ENCODE data around the gene LSAMP.

LSAMP gene

GRCh38 chr3:116046350-116046749, 398.9 kb downstream of the LSAMP start:
- DNase-seq = no peak

DNA sequence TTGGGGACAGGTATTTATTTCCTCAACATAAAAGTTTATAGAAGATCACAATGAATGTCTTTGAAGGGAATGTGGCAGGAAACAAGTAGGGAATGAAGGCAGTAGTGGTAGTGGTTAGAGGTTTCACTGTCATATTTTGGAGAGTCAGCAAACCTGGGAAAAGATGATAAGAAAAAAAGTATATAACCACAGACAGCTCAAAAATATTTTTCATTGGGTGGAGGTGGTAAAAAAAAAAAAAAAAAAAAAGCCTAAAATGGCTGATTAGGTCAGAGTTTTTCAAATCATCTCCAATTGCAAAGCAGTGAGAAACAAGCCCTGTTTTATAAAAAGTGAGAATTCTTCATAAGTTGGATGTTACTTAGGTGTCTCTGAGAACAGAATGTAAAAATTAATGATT, 400.0 kb downstream of the LSAMP start:
- no peak for DNase-seq

- no peak for DNase-seq
Observed at GRCh38 chr3:116040152-116040551, 405.1 kb downstream of the LSAMP start.

DNA sequence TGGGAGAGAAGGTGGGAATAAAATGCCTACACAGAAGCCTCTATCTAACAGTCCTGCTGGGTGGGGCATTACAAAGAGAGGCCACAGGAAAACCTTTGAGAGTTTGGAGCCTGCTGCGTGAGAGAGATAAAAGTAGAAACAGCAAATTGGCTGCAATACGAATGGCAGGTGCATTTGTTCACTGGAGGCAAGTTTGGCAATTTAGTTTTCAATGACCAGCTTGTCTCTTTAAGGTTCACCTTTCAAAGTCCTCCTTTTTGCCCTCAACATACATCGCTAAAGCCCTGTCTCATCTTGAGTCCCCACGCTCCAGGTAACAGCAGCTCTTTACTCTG, 405.7 kb downstream of the LSAMP start:
- no peak for DNase-seq

- DNase-seq = no peak
Observed at GRCh38 chr3:116038968-116039650, 406.2 kb downstream of the LSAMP start.

GRCh38 chr3:116037954-116038911, 407.1 kb downstream of the LSAMP start:
- no peak for DNase-seq

GRCh38 chr3:116035429-116035828, 409.9 kb downstream of the LSAMP start:
- no peak for DNase-seq

DNA sequence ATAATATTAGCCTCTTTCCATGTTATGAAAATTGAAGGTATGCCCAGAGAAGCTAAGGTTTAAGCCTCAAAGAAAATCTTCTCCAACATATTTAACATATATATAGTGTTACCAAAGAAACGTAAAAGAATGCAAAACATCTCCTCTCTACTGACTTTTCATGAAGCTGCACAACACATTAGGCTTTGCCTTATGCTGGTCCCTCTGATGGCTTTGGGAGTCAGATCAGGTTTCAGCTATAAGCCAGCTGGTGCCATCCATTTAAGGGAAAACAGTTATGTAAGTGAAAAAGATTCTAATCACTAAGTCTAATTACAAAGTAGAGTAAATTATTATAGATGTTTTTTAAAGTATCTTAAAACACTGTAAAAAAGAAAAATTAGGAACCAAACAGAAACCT, 410.5 kb downstream of the LSAMP start:
- DNase-seq = no peak

DNA sequence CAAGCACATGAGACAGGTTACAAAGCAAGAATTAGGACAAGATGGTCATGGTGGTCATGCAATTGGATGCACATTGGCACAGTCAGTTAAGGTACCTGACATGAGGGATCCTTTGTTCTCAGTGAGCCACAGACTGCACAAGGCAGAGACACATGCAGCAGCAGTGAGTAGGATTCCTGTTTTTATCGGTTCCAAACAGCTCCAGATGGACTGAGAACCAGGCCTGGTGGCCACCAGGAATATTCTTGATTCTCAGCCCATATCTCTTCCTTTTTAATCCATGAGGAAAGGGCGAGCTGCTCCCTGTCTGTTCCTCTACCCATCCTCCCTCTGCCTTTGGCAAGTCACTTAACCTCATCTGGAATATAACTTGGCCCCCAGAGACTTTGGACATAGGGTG, 411.2 kb downstream of the LSAMP start:
- DNase-seq = no peak

GRCh38 chr3:116033516-116033915, 411.8 kb downstream of the LSAMP start:
- DNase-seq = no peak

- no peak for DNase-seq
Observed at GRCh38 chr3:116032176-116032575, 413.1 kb downstream of the LSAMP start.

DNA sequence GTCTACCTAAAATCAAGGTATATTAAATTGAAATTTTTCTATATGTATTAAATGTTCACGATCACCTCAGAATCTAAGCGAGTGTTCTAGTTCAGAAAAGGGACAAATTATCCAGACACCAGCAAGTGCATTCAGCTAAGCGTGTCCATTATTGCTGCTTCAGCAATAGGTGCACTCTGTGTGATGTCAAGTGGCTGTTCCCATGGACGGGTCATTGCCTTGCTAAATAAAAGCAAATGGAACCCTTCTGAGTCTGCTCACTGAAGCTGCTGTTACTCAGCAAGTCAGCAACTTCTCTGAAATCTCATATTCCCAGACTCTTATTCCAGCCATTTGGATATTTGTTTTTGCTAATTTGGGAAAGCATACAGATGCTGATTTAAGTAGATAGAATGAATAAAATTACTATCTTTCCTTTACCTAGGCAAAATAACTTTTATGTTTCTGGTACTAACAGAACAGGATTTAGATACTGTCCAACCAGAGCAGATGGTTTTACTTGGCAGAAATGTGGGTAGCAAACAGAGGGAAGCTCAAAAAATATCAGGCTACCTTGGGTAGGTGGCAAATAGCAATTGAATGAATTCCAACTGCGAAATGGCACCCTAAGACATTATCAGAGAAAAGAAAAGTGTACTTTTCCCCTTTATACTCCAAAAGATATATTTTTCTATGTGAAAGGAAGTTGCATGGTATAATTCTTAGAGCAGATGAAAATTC, 415.0 kb downstream of the LSAMP start:
- DNase-seq = no peak

- no peak for DNase-seq
Observed at GRCh38 chr3:116029266-116029665, 416.0 kb downstream of the LSAMP start.

DNA sequence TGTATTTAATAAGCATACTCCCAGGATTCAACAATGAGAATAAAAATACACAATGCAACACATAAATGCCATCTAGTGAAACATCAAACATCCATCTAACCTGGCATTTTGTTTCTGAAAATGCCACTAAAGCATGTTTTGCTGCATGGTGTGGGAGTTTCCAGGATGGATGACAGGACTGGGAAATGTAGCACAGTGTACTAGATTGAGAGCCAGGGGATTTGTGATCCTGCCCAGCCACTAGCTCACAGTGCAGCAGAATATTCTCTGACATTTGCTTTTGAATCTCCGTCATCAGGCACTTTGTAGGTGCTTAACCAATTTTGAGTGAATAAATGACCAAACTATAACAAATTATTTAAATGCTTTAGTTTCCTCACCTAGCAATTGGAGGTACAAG, 417.1 kb downstream of the LSAMP start:
- no peak for DNase-seq

GRCh38 chr3:116020989-116021388, 424.3 kb downstream of the LSAMP start:
- DNase-seq = no peak

GRCh38 chr3:116020495-116020894, 424.8 kb downstream of the LSAMP start:
- no peak for DNase-seq

DNA sequence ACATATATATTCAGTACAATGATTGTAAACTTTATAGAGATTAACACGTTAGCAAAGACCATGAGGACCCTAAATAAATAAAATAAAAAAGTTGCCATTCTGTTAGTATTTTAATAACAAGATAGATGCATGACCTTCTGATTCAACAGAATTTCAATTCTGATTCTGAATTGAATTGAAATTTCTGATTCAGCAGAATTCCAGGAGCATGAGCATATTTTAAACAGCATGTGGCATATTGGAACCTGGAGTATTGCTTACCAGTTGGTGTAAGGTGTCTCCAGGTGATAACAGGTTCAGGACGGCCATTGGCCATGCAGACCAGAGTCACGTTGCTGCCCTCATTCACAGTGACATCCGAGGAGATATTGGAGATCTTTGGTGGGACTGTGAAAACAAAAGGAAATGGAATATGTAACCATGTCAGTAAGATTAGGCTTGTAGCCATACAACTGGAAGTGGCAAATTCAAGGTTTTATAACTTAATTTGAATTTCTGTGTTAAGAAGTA, 426.0 kb downstream of the LSAMP start:
- DNase-seq = no peak

DNA sequence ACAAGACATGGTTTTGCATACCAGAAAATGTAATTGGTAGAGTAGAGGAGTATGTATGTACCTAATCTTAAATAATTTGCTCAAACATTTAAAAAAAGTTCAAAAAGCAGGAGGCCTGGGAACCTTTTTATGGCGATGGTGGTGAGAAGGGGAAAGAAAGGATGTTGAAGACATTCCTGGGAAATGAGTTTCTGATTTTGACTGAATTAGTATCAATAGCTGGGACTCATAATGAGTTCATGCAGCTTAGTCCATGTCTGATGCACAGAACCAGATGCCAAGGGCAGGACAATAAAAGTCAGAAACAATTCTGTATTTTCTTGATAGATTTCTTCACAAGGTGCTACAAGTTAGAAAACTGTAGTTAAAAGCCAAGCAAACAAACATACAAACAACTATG, 426.6 kb downstream of the LSAMP start:
- no peak for DNase-seq

GRCh38 chr3:116015931-116016330, 429.4 kb downstream of the LSAMP start:
- DNase-seq = no peak

- DNase-seq = no peak
Observed at GRCh38 chr3:116007000-116007399, 438.3 kb downstream of the LSAMP start.

DNA sequence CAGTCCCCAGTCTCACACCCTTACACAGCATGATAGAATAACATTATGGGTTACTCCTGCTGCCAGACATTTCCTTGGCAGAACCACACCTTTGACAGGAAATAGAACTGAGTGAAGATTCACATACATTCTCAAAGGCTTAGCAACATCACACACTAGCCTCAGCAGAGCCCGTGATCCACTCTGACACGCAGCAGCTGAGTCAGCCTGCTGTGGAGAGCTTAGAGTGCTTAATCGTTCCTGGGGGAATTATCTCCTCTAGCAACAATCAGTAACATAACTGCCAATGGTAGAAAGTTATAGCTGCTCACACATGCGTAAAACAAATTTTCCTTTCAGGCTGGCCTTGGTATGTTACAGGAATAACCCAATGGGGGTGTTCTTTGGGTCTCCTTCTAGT, 439.9 kb downstream of the LSAMP start:
- DNase-seq = peak; percentile 18

DNA sequence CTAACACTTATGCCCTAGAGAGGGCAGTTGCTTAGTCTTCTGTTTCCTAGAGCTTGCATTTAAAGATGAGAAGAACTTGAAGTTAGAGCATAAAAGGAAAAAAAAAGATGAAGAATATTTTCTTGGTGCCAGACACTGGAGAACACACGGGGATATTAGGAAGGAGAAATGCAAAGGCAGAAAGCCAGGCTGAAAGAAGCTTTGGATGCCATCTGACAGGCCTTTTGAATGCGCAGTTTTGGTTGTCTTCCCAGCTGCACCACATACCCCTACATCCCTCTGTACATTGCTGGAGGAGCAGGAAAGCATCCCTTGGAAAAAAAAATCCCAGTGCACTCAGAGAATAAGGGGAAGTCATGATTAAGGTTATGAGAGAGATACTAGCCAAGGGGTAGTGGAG, 443.1 kb downstream of the LSAMP start:
- DNase-seq = no peak

DNA sequence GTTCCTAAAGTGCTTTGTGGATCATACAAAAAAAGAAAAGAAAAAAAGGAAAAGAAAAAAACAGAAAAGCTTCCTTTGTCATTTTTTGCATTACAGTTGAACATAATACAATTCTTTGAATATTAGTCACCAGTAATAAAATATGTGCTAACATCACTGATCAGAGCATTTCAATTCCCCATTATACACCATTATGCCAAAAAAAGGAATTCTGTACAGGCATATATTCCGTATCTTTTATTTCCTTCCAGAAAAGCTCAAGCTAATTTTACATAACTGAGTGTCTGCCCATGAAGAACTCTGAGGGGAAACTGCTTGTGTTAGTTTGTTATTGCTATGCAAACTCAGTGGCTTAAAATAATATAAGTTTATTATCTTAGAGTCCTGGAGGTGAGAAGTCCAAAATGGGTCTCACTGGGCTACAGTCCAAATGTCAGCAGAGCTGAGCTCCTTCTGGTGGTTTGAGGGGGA, 444.1 kb downstream of the LSAMP start:
- DNase-seq = no peak
